Progenitor cell of endocrine pancreas (in vitro differentiated cells): Measurements from ENCODE around the gene FUBP1. TPM values are rescaled to one million over a fixed set of nuclear protein-coding genes. Genes with fewer than 3 reads are reported as not detected.
A peak's percentile ranks its signal among the peaks of the same experiment; 100 is the strongest.

Source experiments
- DNase-seq: peaks from one replicate; pipeline ENCODE4 v3.0.0; 2021; ENCODE audit warnings: low spot score; ENCODE audit not compliant: unreplicated experiment
- H3K27ac Mint-ChIP-seq: 2 replicates; pipeline ENCODE4 v1.8.0; 2021; ENCODE audit warnings: mild to moderate bottlenecking, moderate library complexity, mixed read lengths
- H3K27me3 Mint-ChIP-seq: 2 replicates; pipeline ENCODE4 v1.8.0; 2021; ENCODE audit warnings: mixed read lengths
- H3K36me3 Mint-ChIP-seq: 2 replicates; pipeline ENCODE4 v1.8.0; 2022; ENCODE audit warnings: mixed read lengths; ENCODE audit not compliant: insufficient read depth
- H3K4me1 Mint-ChIP-seq: 2 replicates; pipeline ENCODE4 v1.8.0; 2021; ENCODE audit warnings: low read depth, mixed read lengths
- H3K4me3 Mint-ChIP-seq: 2 replicates; pipeline ENCODE4 v1.8.0; 2021; ENCODE audit warnings: low read depth, mild to moderate bottlenecking, moderate library complexity, mixed read lengths
- H3K9me3 Mint-ChIP-seq: 2 replicates; pipeline ENCODE4 v1.8.0; 2021; ENCODE audit warnings: low read depth, mixed read lengths
- CTCF ChIP-seq: fragments of 200-600 bp; sonication (generic); IDR thresholded peaks from one replicate; pipeline ENCODE4 v1.5.0; 2021; ENCODE audit warnings: antibody characterized with exemption, mild to moderate bottlenecking; ENCODE audit not compliant: unreplicated experiment
- total RNA-seq: library from RNA; stranded (reverse); gene quantifications from 2 replicates; pipeline ENCODE4 v1.2.1, GENCODE V29; 2021

FUBP1 gene
- total RNA-seq, 1 donor from 2014 or later = 259 TPM

- Mint-ChIP-seq H3K36me3 (peaks cover 34% of the 10 kb centered on the region), H3K27me3 (no peaks in the 10 kb centered on the region), H3K27ac (peak overlapping the region; percentile 33), H3K4me1 (no peaks in the 10 kb centered on the region), H3K9me3 (no peaks in the 10 kb centered on the region), H3K4me3 (no peak overlapping the region)
- no peak for DNase-seq
- no peak for TF ChIP-seq CTCF
Observed at GRCh38 chr1:77950873-77951272, 28.0 kb downstream of the FUBP1 start.

- H3K36me3 Mint-ChIP-seq = peaks cover 32% of the 10 kb centered on the region
- no peak for DNase-seq
- H3K27me3 Mint-ChIP-seq = no peaks in the 10 kb centered on the region
- no peaks in the 10 kb centered on the region for H3K4me1 Mint-ChIP-seq
- H3K4me3 Mint-ChIP-seq = no peak overlapping the region
- H3K27ac Mint-ChIP-seq = peak overlapping the region; percentile 82
- H3K9me3 Mint-ChIP-seq = no peaks in the 10 kb centered on the region
- TF ChIP-seq CTCF = peak; percentile 44
Observed at GRCh38 chr1:77948841-77949424, 29.9 kb downstream of the FUBP1 start.

GRCh38 chr1:77945345-77945744 is 33.5 kb downstream of the FUBP1 start:
- Mint-ChIP-seq H3K27me3 (no peaks in the 10 kb centered on the region), H3K9me3 (no peaks in the 10 kb centered on the region), H3K27ac (peak overlapping the region; percentile 22), H3K36me3 (peaks cover 28% of the 10 kb centered on the region), H3K4me1 (no peaks in the 10 kb centered on the region), H3K4me3 (no peak overlapping the region)
- DNase-seq = no peak
- no peak for TF ChIP-seq CTCF

GRCh38 chr1:77942400-77943140 is 36.3 kb downstream of the FUBP1 start:
- Mint-ChIP-seq H3K36me3 (peaks cover 25% of the 10 kb centered on the region), H3K27ac (peak overlapping the region; percentile 53), H3K4me3 (no peak overlapping the region), H3K9me3 (no peaks in the 10 kb centered on the region), H3K4me1 (no peaks in the 10 kb centered on the region), H3K27me3 (no peaks in the 10 kb centered on the region)
- no peak for TF ChIP-seq CTCF
- no peak for DNase-seq

GRCh38 chr1:77940921-77941570 is 37.8 kb downstream of the FUBP1 start:
- Mint-ChIP-seq H3K9me3 (no peaks in the 10 kb centered on the region), H3K27ac (peak overlapping the region; percentile 4), H3K4me1 (no peaks in the 10 kb centered on the region), H3K27me3 (no peaks in the 10 kb centered on the region), H3K4me3 (no peak overlapping the region), H3K36me3 (peaks cover 24% of the 10 kb centered on the region)
- no peak for DNase-seq
- no peak for TF ChIP-seq CTCF
